GM18870 (cell line): ENCODE results near the gene SFI1.
"Not testable (repeated sequence)": the region's sequence is repeated elsewhere in the genome, so short reads cannot be mapped to it uniquely, and the experiment has no call there.

Experiments used
- ATAC-seq: cut with Tn5 transposase; IDR thresholded peaks from one replicate; pipeline ENCODE4 v1.9.1; 2021; ENCODE audit warnings: moderate library complexity; ENCODE audit not compliant: unreplicated experiment

Gene SFI1

GRCh38 chr22:31630331-31631329 is 134.3 kb downstream of the SFI1 start:
- ATAC-seq, result no peak

DNA sequence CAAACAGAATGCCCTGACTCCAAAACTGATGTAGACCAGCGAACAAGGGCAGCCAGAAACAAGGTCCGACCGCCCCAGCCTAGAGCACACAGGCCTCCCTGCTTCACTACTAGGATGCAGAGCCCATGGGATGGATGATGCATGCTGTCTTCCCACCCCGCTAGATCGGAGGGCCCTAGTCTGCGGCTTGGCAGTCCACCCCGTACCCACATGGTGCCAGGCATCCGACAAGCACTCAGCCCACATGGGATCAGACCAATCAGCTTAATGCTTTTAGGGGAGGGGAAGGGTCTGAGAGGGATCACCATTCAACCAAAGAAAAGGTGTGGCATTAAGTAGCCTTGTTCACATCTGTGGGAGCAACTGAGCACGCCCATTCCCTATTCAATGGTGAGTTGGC is 135.1 kb downstream of the SFI1 start:
- no peak for ATAC-seq

DNA sequence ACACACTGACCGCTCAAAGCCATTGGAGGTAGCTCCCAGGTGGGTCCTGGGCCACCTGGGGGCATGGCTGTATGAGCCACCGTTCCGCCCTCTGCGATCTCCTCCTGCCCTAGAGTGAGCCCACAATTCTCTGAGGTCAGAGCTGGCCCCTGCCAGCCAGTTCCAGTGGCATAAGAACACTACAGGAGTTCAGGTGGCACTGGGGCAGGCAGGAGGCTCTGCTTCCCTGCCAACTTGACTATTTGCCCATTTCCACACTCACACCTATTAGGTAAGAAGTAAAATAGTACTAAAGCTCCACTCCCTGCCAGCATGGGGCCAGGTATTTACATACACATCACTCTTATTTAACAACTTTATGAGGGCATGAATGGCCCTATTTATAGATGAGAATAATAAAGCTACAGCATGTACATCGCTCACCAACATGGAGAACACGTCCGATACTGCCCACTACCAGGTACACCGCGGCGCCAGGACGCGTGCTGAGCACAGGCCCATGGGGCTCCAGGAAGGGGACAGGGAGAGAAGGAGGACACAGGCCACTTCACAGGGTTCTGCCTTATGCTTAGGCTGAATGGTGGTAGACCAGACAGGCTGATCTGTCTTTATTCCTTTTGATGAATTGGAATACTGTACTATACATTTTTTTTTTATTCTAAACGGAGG is 139.4 kb downstream of the SFI1 start:
- ATAC-seq, result no peak

GRCh38 chr22:31637447-31637890 is 141.1 kb downstream of the SFI1 start:
- no peak for ATAC-seq

- no peak for ATAC-seq
These were observed 141.7 kb downstream of the SFI1 start for GRCh38 chr22:31637891-31638618.

DNA sequence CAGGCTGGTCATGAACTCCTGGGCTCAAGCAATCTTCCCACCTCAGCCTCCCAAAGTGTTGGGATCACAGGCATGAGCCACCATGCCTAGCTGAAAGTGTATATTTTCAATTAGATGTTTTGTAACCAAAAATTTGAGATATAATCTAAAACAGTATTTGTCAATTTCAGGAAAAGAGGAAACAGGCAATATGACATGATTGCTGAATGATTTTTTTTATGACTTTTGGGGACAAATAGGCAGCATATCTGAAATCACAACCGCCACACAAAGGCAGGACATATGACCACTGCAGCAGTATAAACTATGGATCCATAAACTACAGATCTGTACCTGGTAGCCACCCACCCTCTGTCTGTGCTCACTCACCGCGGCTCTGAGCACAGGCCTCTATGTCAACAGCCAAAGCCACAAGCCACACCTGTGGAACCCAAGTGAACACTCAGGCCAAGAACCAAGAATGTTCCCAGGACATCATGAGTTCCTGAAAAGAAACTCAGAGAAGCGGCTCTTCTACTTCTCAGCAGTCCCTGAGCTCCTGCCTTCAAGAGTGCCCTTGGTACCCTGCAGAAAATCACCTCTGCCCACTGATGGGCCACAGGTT is 143.2 kb downstream of the SFI1 start:
- ATAC-seq, result no peak

GRCh38 chr22:31646186-31647019 is 150.1 kb downstream of the SFI1 start:
- ATAC-seq, result no peak

DNA sequence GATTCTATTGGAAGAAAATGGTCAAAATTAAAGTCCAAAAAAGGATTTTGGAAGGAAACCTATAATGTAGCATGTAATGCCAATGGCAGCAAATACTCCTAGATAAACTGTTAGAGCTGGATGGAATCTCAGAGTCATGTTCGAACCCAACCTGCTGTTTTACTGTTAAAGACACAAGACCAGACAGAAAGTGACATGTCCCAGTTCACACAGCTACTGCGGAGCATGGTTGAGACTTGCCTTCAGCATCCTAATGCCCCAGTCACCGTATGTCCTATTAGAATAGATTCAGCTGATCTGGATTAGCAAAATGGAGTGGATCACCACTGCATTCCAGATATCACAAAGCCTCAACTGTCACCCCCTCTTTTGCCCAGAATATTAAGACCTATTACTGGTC is 150.7 kb downstream of the SFI1 start:
- ATAC-seq, result no peak

DNA sequence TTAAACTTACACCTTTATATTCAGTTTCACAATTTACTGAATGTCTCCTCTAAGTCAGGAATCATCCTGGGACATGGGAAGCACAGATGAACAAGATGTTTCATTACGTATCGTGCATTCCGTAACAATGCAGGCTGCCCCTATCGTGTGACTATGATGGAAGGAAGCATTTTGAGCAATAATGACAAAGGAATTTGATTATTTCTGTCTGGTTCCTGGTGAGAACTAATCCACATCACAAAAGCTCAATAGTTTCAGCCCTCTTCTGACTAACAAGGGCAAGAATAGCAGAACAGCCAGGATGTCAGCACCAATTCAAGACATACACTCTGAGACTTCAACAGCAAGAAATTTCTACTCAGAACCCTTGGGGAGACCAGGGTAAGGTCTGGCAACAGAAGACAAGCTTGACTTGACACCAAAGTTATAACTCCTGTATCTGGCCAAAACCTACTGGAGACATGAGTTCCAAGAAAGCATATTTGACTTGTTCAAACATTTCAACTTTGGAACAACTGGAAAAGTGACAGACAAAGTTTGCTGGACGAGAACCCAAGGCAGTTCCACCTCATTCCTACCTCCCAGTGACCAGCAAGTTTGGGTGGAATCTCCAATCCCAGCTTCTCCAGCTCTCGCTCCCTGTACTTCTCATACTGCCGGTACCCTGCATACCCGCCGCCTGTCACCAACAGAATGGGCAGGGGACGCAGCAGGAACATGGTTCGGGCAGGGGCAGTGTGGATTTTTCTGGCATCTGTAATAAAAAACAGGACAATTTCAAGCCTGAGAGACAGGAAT is 151.4 kb downstream of the SFI1 start:
- no peak for ATAC-seq

DNA sequence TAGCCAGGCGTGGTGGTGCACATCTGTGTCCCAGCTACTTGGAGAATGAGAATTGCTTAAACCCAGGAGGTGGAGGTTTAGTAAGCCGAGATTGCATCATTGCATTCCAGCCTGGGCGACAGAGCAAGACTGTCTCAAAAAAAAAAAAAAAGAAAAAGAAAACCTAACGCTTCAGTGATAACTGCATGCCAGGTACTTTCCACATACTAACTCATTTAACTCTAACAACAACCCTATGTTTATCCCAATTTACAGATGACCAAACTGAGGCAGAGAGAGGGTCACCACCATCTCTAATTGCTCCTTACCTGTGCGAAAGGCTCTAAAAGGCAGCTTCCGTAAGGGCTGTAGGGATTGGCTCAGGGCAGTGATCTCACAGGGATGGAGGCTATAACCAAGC is 154.1 kb downstream of the SFI1 start:
- no peak for ATAC-seq

DNA sequence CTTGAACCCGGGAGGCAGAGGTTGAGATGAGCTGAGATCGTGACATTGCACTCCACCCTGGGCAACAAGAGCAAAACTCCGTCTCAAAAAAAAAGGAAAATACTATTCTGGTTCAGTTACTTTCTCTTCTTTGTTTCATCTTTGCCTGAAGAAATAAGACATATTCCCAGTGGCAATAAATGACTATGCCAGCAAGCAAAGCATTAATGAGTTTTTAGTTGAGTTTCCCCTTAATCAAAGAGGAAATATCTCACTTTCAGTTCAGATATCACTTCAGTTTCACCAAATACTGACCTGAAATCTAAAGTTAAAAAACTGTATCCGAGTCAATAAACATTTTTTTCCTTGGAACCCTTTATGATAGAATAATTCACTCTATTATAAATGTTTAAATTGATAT is 155.3 kb downstream of the SFI1 start:
- ATAC-seq, result no peak

DNA sequence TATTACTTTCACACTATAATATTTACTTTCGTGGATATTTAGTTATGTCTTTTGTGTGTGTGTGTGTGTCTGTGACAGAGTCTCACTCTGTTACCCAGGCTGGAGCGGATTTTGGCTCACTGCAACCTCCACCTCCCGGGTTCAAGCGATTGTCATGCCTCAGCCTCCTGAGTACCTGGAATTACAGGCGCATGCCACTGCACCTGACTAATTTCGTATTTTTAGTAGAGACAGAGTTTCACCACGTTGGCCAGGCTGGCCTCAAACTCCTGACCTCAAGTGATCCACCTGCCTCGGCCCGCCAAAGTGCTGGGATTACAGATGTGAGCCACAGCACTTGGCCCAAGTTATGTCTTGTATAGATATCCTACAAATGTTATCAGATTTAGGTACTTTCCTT is 155.8 kb downstream of the SFI1 start:
- ATAC-seq, result no peak

GRCh38 chr22:31652911-31653684 is 156.8 kb downstream of the SFI1 start:
- no peak for ATAC-seq

DNA sequence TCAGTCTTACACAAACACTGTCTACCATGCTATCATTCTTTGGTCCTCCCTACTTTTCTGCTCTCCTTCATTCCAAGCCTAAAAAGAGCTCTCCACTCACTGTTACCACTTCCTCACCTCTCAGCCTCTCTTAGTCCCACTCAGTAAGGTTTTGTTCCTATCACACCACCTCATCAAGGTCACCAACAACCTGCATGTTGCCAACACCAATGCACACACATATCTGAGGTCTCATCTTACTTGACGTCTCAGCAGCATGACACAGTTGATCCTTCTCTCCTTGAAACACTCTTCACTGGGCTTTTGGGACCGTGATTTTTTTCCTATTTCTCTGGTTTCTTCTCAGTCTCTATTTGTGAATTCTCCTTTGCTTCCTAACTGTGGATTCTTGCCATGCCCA is 157.6 kb downstream of the SFI1 start:
- ATAC-seq, result no peak

DNA sequence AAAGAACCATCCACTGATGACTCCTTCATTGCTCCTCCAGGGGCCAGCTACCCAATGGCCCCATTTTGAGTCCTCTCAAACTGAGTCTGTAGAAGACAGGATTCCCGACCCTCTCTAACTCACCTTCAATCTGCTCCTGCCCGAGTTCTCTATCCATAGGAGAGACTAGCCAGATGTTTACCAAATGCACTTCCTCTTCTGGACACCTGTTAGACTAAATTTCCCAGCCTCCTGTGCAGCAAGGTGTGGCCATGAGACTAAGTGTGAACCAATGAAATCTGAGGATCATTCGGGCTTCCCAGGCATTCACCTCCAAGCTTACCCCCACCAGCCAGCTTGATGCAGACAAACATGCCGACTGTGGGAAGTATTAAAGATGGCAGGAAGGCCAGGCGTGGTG is 158.1 kb downstream of the SFI1 start:
- ATAC-seq, result no peak

GRCh38 chr22:31659246-31659645 is 162.9 kb downstream of the SFI1 start:
- ATAC-seq, result no peak

DNA sequence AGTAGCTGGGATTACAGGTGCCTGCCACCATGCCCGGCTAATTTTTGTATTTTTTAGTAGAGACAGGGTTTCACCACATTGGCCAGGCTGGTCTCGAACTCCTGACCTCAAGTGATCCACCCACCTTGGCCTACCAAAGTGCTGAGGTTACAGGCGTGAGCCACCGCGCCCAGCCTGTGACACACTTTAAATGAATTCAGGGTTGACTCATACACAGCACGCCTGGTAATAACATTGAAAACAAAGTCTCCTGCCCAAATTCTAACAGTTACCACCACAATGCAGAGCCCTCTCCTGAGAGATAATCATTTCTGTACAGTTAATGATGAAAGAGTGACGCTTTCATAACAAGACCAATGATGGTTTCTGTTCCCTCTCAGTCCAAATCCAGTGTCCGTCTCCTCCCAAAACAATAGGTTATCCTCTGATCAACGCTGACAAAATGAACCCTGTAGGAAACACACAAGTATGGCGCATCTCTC is 164.6 kb downstream of the SFI1 start:
- ATAC-seq, result not testable (repeated sequence)
